BE2C (cell line): ENCODE results near the gene NCMAP.

Experiments
- DNase-seq: peaks from one replicate; pipeline ENCODE4 v3.0.0-alpha.2; 2020
- H3K27me3 ChIP-seq: fragments of 250-450 bp; sonication (Bioruptor Pico); 2 replicates; pipeline ENCODE4 v1.5.1; 2020; ENCODE audit warnings: mild to moderate bottlenecking
- H3K36me3 ChIP-seq: fragments of 250-450 bp; sonication (Bioruptor Pico); 2 replicates; pipeline ENCODE4 v1.5.1; 2020; ENCODE audit warnings: mild to moderate bottlenecking
- H3K4me1 ChIP-seq: fragments of 250-450 bp; sonication (Bioruptor Pico); 2 replicates; pipeline ENCODE4 v1.5.1; 2020
- H3K4me3 ChIP-seq: 2 replicates; pipeline ENCODE4 v1.5.1; 2011; ENCODE audit warnings: low read depth, low read length
- H3K9me3 ChIP-seq: fragments of 250-450 bp; sonication (Bioruptor Pico); 2 replicates; pipeline ENCODE4 v1.5.1; 2020
- CTCF ChIP-seq: IDR thresholded peaks from 2 replicates; pipeline ENCODE4 v1.5.1; 2012; ENCODE audit warnings: mild to moderate bottlenecking, low read depth, low read length

The NCMAP gene

GRCh38 chr1:24575905-24576587, 20.2 kb downstream of the NCMAP start:
- TF ChIP-seq CTCF, result no peak
- H3K4me3 ChIP-seq, result no peak overlapping the region
- no peak for DNase-seq
- no peaks in the 10 kb centered on the region for H3K4me1 ChIP-seq
- no peaks in the 10 kb centered on the region for H3K36me3 ChIP-seq
- no peaks in the 10 kb centered on the region for H3K9me3 ChIP-seq
- H3K27me3 ChIP-seq, result no peaks in the 10 kb centered on the region

GRCh38 chr1:24578846-24579245, 23.0 kb downstream of the NCMAP start:
- Histone ChIP-seq H3K27me3 (no peaks in the 10 kb centered on the region), H3K4me3 (no peak overlapping the region), H3K9me3 (no peaks in the 10 kb centered on the region), H3K36me3 (no peaks in the 10 kb centered on the region), H3K4me1 (no peaks in the 10 kb centered on the region)
- no peak for DNase-seq
- no peak for TF ChIP-seq CTCF

- H3K27me3 ChIP-seq, result peaks cover 5% of the 10 kb centered on the region; the same call in 1 of the 2 replicates
- no peaks in the 10 kb centered on the region for H3K4me1 ChIP-seq
- TF ChIP-seq CTCF, result no peak
- no peaks in the 10 kb centered on the region for H3K9me3 ChIP-seq
- no peaks in the 10 kb centered on the region for H3K36me3 ChIP-seq
- no peak overlapping the region for H3K4me3 ChIP-seq
- no peak for DNase-seq
Observed at GRCh38 chr1:24580756-24581155, 24.9 kb downstream of the NCMAP start.

GRCh38 chr1:24584171-24584647, 28.3 kb downstream of the NCMAP start:
- Histone ChIP-seq H3K36me3 (no peaks in the 10 kb centered on the region), H3K9me3 (no peaks in the 10 kb centered on the region), H3K4me1 (no peaks in the 10 kb centered on the region), H3K27me3 (peaks cover 5% of the 10 kb centered on the region; the same call in 1 of the 2 replicates), H3K4me3 (no peak overlapping the region)
- DNase-seq, result no peak
- no peak for TF ChIP-seq CTCF

GRCh38 chr1:24586119-24586518, 30.2 kb downstream of the NCMAP start:
- Histone ChIP-seq H3K27me3 (peaks cover 5% of the 10 kb centered on the region; the same call in 1 of the 2 replicates), H3K4me3 (no peak overlapping the region), H3K36me3 (no peaks in the 10 kb centered on the region), H3K4me1 (no peaks in the 10 kb centered on the region), H3K9me3 (no peaks in the 10 kb centered on the region)
- DNase-seq, result no peak
- no peak for TF ChIP-seq CTCF
